Testis (tissue), 2 donors: ENCODE results near the gene FREY1.

Experiments used
- CTCF ChIP-seq, 3 experiments: fragments of 450-650 bp in 2 of 3; fragments of 200-600 bp in 1 of 3; sonication (generic) in 1 of 3; IDR thresholded peaks; one replicate each; pipeline ENCODE4 v1.5.1; 2016 to 2019; ENCODE audit warnings: antibody characterized with exemption in 3 of 3, mild to moderate bottlenecking in 2 of 3, moderate library complexity in 1 of 3
- POLR2A ChIP-seq: fragments of 450-650 bp; IDR thresholded peaks from one replicate; pipeline ENCODE4 v1.6.1; 2017; ENCODE audit warnings: antibody characterized with exemption, mild to moderate bottlenecking, moderate library complexity

DNA sequence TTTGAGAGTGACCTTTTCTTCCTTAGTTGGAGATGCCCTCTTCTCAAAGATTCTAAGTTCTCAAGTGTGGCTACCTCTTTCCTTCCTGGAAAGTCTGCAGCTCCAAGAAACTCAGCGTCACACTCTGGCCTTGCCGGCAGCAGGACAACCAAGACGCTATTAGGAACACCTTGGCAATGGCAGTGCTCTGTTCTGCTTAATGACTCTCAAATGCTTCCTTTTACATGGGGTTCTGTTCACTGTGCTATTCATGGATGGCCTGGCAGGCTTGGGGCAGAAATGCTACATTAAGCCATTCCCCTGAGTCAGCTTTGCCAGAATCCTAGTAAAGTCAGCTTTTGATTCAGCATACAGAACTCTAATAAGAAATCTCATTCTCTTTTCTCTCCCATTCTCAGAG is 41.3 kb upstream of the FREY1 start:
- TF ChIP-seq CTCF (IDR thresholded peaks at IDR 0.05) (no peak), POLR2A (no peak)
